ENCODE data around the gene PIP5KL1. TPM values are rescaled to one million over a fixed set of nuclear protein-coding genes. Genes with fewer than 3 reads are reported as not detected.

PIP5KL1 gene
- total and polyA plus RNA-seq, 2 of the 4 experiments (the other 2 are of a cell fraction), result 0.36 to 3.6 TPM

- no peak overlapping the region for H2BK5ac ChIP-seq (ENCODE audit: low read depth, low read length, poor library complexity, severe bottlenecking)
- DNase-seq (no peak), ATAC-seq (ENCODE audit: low read depth) (0 out of 2 replicates have a peak, but pooled peaks have one; percentile 7)
- peak overlapping the region; percentile 52 for H2AK9ac ChIP-seq (replicated peaks; ENCODE audit: low read depth, low read length, poor library complexity)
- no peaks in the 10 kb centered on the region for H3K9me3 ChIP-seq (ENCODE audit: control insufficient read depth, insufficient read depth, low read length)
- H3K4me1 ChIP-seq (ENCODE audit: control insufficient read depth, insufficient read depth, low read length), result peaks cover 39% of the 10 kb centered on the region
- H3K27ac ChIP-seq (ENCODE audit: insufficient read depth, low read length), result no peak overlapping the region
- in situ Hi-C loops (cut with MboI; ENCODE audit: low sequenced_read_pairs) (no loop called here), dilution Hi-C loops (cut with HindIII; ENCODE audit: low sequenced_read_pairs, unreplicated experiment) (no loop called here), intact Hi-C loops (cut with micrococcal nuclease) (no loop called here)
- H3K4me3 ChIP-seq (ENCODE audit: insufficient read depth, low read depth, low read length), result no peak overlapping the region
- no peak overlapping the region for H3K18ac ChIP-seq (ENCODE audit: low read depth, low read length)
- no peak overlapping the region for H4K5ac ChIP-seq (ENCODE audit: low read depth, low read length)
- H3K79me1 ChIP-seq (ENCODE audit: low read depth in 1 of 2, low read length in 2 of 2), result peaks cover 27 to 90% of the 10 kb centered on the region in 2 experiments
- no TSS peak for BruUV-seq (replicated peaks)
- H3K14ac ChIP-seq (replicated peaks; ENCODE audit: low read depth, low read length), result no peak overlapping the region; the same call in 1 of the 2 replicates
- H3K9ac ChIP-seq (ENCODE audit: low read depth, low read length), result no peak overlapping the region
- no CpG with 5 or more reads among the region's 10 CpGs for WGBS, 2 experiments (ENCODE audit: extremely low coverage in 2 of 2, insufficient read length in 1 of 2)
- peaks cover 86% of the 10 kb centered on the region for H4K20me1 ChIP-seq (ENCODE audit: insufficient read depth, low read length)
- H3K4ac ChIP-seq (ENCODE audit: low read depth, low read length), result no peak overlapping the region
- H2BK120ac ChIP-seq (ENCODE audit: low read depth, low read length), result no peak overlapping the region; the same call in 1 of the 2 replicates
- POLR2A ChIA-PET (ENCODE audit: unreplicated experiment), result interaction anchor here (0.6 kb wide), 1 partner anchor 103 kb away, joined by 3 read pairs; no protein-coding TSS in a partner anchor
- peak overlapping the region; percentile 60 for H2AK5ac ChIP-seq (ENCODE audit: low read depth, low read length)
- no peak overlapping the region for H2AFZ ChIP-seq (replicated peaks; ENCODE audit: low read length, poor library complexity)
- no peaks in the 10 kb centered on the region for H3K27me3 ChIP-seq (ENCODE audit: control insufficient read depth, insufficient read depth, low read length)
- H4K91ac ChIP-seq (ENCODE audit: insufficient read depth, low read depth, low read length), result no peak overlapping the region
- no peak overlapping the region for H3K4me2 ChIP-seq (ENCODE audit: low read depth, low read length)
- peaks cover 8% of the 10 kb centered on the region; the same call in 1 of the 2 replicates for H3K9me1 ChIP-seq (ENCODE audit: insufficient read depth, low read length)
- H3K23ac ChIP-seq (ENCODE audit: low read depth, low read length), result 0 out of 2 replicates have a peak overlapping the region, but pooled peaks have one; percentile 2
- H3K36me3 ChIP-seq (ENCODE audit: control insufficient read depth, insufficient read depth, low read length), result no peaks in the 10 kb centered on the region
- no peak overlapping the region for H2BK20ac ChIP-seq (ENCODE audit: low read depth, low read length)
- no peak overlapping the region for H3K56ac ChIP-seq (ENCODE audit: extremely low read depth, insufficient read depth, low read length)
- CTCF ChIA-PET, result no interaction called here
- no peak for TF ChIP-seq MAFK (IDR thresholded peaks at IDR 0.05; ENCODE audit: low read depth, low read length)
- TF ChIP-seq, protein P1, sequence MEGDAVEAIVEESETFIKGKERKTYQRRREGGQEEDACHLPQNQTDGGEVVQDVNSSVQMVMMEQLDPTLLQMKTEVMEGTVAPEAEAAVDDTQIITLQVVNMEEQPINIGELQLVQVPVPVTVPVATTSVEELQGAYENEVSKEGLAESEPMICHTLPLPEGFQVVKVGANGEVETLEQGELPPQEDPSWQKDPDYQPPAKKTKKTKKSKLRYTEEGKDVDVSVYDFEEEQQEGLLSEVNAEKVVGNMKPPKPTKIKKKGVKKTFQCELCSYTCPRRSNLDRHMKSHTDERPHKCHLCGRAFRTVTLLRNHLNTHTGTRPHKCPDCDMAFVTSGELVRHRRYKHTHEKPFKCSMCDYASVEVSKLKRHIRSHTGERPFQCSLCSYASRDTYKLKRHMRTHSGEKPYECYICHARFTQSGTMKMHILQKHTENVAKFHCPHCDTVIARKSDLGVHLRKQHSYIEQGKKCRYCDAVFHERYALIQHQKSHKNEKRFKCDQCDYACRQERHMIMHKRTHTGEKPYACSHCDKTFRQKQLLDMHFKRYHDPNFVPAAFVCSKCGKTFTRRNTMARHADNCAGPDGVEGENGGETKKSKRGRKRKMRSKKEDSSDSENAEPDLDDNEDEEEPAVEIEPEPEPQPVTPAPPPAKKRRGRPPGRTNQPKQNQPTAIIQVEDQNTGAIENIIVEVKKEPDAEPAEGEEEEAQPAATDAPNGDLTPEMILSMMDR (conservative IDR thresholded peaks at IDR 0.05; ENCODE audit: low read depth, low read length), result no peak
- TF ChIP-seq POLR2A (IDR thresholded peaks at IDR 0.05; ENCODE audit: low read depth, low read length), result no peak
- TF ChIP-seq USF2 (IDR thresholded peaks at IDR 0.05; ENCODE audit: low read depth, low read length), result no peak
- TF ChIP-seq FOS (IDR thresholded peaks at IDR 0.05; ENCODE audit: low read depth, low read length), result no peak
- no peak for TF ChIP-seq ELK1 (IDR thresholded peaks at IDR 0.05; ENCODE audit: borderline replicate concordance, low read depth, low read length)
- TF ChIP-seq RCOR1 (IDR thresholded peaks at IDR 0.05; ENCODE audit: insufficient replicate concordance, low read length), result no peak
- TF ChIP-seq MXI1 (IDR thresholded peaks at IDR 0.05; ENCODE audit: borderline replicate concordance, low read depth, low read length), result no peak
- TF ChIP-seq RFX5 (IDR thresholded peaks at IDR 0.05; ENCODE audit: low read depth, low read length), result no peak
- TF ChIP-seq RAD21 (IDR thresholded peaks at IDR 0.05; ENCODE audit: low read length), result no peak
- no peak for TF ChIP-seq MAZ (IDR thresholded peaks at IDR 0.05; ENCODE audit: borderline replicate concordance, low read depth, low read length)
- H4K8ac ChIP-seq (ENCODE audit: low read depth in 2 of 2, low read length in 2 of 2), result no peak overlapping the region
- no peak overlapping the region for H2BK15ac ChIP-seq (ENCODE audit: low read depth, low read length)
Measured at GRCh38 chr9:127974769-127975261, 44.2 kb upstream of the PIP5KL1 start.

Data from IMR-90 (cell line).